Measurements from ENCODE around the gene RGL4. TPM values are rescaled to one million over a fixed set of nuclear protein-coding genes. Genes with fewer than 3 reads are reported as not detected.

The RGL4 gene
- total RNA-seq = not detected in 2 replicates

DNA sequence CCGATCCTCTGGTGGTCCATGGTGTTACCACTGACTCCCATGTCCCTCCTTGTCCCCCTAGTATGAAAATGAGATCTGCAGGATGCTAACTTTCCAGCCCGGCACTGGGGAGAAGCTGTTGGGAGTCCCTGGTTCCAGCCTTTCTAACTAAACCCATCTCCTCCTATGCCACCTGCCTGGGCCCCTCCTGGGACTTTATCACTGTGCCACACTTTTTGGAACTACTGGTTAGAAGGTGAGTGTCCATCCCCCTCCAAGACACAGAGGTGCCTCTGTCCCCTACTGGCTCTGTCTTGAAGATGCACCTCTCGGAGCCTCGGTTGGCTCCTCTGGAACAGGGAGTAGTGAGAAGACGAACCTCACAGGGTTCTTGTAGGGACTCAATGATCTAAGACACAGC lies at the start of gene RGL4:
Gene RGL4 (plus strand): TSS at position 301 of the 400 bp plus-strand sequence. CDS start 1,018 bp downstream, outside the sequence.

Other genes with a start within 250 kb of the RGL4 start
- gene IGLL1, start 110.7 kb upstream of the RGL4 start, total RNA-seq = not detected in 2 replicates
- not detected in 2 replicates for gene DRICH1, start 58.7 kb upstream of the RGL4 start, total RNA-seq
- gene ZNF70, start 60.1 kb downstream of the RGL4 start, total RNA-seq = 2.2 and 2.7 TPM in 2 replicates
- not detected in 2 replicates for gene VPREB3, start 63.4 kb downstream of the RGL4 start, total RNA-seq
- gene C22orf15, start 72.0 kb downstream of the RGL4 start, total RNA-seq = not detected in 2 replicates
- 8.1 and 23.5 TPM in 2 replicates for gene CHCHD10, start 77.0 kb downstream of the RGL4 start, total RNA-seq
- gene MMP11, start 81.8 kb downstream of the RGL4 start, total RNA-seq = 4.1 and 5.2 TPM in 2 replicates
- 111 and 119 TPM in 2 replicates for gene SMARCB1, start 96.0 kb downstream of the RGL4 start, total RNA-seq
- 0.07 and 3.1 TPM in 2 replicates for gene DERL3, start 148.0 kb downstream of the RGL4 start, total RNA-seq
- 4.5 and 5.0 TPM in 2 replicates for gene SLC2A11, start 166.9 kb downstream of the RGL4 start, total RNA-seq
- gene MIF, start 203.4 kb downstream of the RGL4 start, total RNA-seq = 660 and 704 TPM in 2 replicates